Tibial nerve (tissue), 4 donors: Measurements from ENCODE around the gene OXLD1.

Experiments
- CTCF ChIP-seq, 5 experiments: fragments of 200-600 bp in 3 of 5; fragments of 450-650 bp in 2 of 5; sonication (generic) in 3 of 5; IDR thresholded peaks; one replicate each; pipeline ENCODE4 v1.5.1; 2016 to 2019; ENCODE audit warnings: antibody characterized with exemption in 5 of 5, mild to moderate bottlenecking in 3 of 5, moderate library complexity in 2 of 5
- EP300 ChIP-seq, 2 donors: sonication (generic); formaldehyde crosslinking; IDR thresholded peaks; one replicate each; pipeline ENCODE4 v1.6.1; 2017; ENCODE audit warnings: antibody characterized with exemption in 2 of 2, mild to moderate bottlenecking in 1 of 2
- POLR2A ChIP-seq, 2 donors: fragments of 450-650 bp; IDR thresholded peaks; one replicate each; pipeline ENCODE4 v1.6.1; 2017; ENCODE audit warnings: antibody characterized with exemption in 2 of 2, mild to moderate bottlenecking in 2 of 2, moderate library complexity in 2 of 2

- no peak for TF ChIP-seq CTCF (IDR thresholded peaks at IDR 0.05)
- TF ChIP-seq POLR2A (IDR thresholded peaks at IDR 0.05) = no peak
- TF ChIP-seq EP300 (IDR thresholded peaks at IDR 0.05) = no peak
Observed at GRCh38 chr17:81646869-81647600, 19.4 kb downstream of the OXLD1 start.
